ENCODE results near the gene BCL7A. TPM values are rescaled to one million over a fixed set of nuclear protein-coding genes. Genes with fewer than 3 reads are reported as not detected.

The BCL7A gene
- total RNA-seq, 1 experiment from 2014 or later: 18.2 TPM

GRCh38 chr12:122032580-122032979, 10.9 kb downstream of the BCL7A start:
- Histone ChIP-seq H3K56ac (ENCODE audit: insufficient read length, low read depth, low read length) (no peak overlapping the region), H4K91ac (ENCODE audit: insufficient read length, low read depth, low read length) (no peak overlapping the region), H2BK5ac (ENCODE audit: insufficient read length, low read length) (no peak overlapping the region), H2BK20ac (ENCODE audit: low read depth, low read length, poor library complexity, severe bottlenecking) (no peak overlapping the region), H3K18ac (ENCODE audit: insufficient read length, low read depth, low read length) (no peak overlapping the region), H3K4me2 (ENCODE audit: insufficient read depth, insufficient read length, low read length) (no peak overlapping the region), H3K27me3 (ENCODE audit: insufficient read depth, low read length) (no peaks in the 10 kb centered on the region), H3K27ac (ENCODE audit: insufficient read length, low read depth, low read length) (no peak overlapping the region), H2BK12ac (ENCODE audit: insufficient read length, low read depth, low read length) (no peak overlapping the region), H3K23me2 (ENCODE audit: insufficient read length, low read depth, low read length, poor library complexity, severe bottlenecking) (no peaks in the 10 kb centered on the region), H2AFZ (ENCODE audit: low read length) (no peak overlapping the region), H3K4ac (ENCODE audit: low read depth, low read length) (no peak overlapping the region), H3K4me1 (ENCODE audit: insufficient read depth, low read length) (no peaks in the 10 kb centered on the region), H3K79me1 (ENCODE audit: insufficient read depth, low read depth, low read length, poor library complexity, severe bottlenecking) (peaks cover 3% of the 10 kb centered on the region), H2AK5ac (ENCODE audit: insufficient read length, low read length) (no peak overlapping the region), H2BK15ac (ENCODE audit: low read depth, low read length) (no peak overlapping the region), H3K9ac (ENCODE audit: extremely low read depth, insufficient read length, low read length) (no peak overlapping the region), H3K9me3 (ENCODE audit: control insufficient read depth, low read depth, low read length) (no peaks in the 10 kb centered on the region), H4K8ac (replicated peaks; ENCODE audit: insufficient read length, low read depth, low read length) (no peak overlapping the region), H3K14ac (ENCODE audit: insufficient read depth, low read length) (no peak overlapping the region), H3T11ph (ENCODE audit: low read length) (no peak overlapping the region), H3K23ac (ENCODE audit: insufficient read length, low read depth, low read length) (no peak overlapping the region), H2BK120ac (ENCODE audit: low read depth, low read length, poor library complexity, severe bottlenecking) (no peak overlapping the region), H3K79me2 (ENCODE audit: insufficient read depth, low read length) (peaks cover 2% of the 10 kb centered on the region; the same call in 1 of the 2 replicates), H4K5ac (ENCODE audit: insufficient read length, low read depth, low read length) (no peak overlapping the region), H4K20me1 (ENCODE audit: control insufficient read depth, insufficient read depth, insufficient read length) (peaks cover 3% of the 10 kb centered on the region)
- H3K27me3 Mint-ChIP-seq (ENCODE audit: low read depth): no peaks in the 10 kb centered on the region
- H3K36me3 Mint-ChIP-seq (ENCODE audit: insufficient read depth in 1 of 3, low read depth in 3 of 3): peaks cover 17 to 33% (median 24%) of the 10 kb centered on the region in 3 experiments; a peak in 6 of 7 replicates
- no peaks in the 10 kb centered on the region for H3K9me3 Mint-ChIP-seq
- TF ChIP-seq, protein P1, sequence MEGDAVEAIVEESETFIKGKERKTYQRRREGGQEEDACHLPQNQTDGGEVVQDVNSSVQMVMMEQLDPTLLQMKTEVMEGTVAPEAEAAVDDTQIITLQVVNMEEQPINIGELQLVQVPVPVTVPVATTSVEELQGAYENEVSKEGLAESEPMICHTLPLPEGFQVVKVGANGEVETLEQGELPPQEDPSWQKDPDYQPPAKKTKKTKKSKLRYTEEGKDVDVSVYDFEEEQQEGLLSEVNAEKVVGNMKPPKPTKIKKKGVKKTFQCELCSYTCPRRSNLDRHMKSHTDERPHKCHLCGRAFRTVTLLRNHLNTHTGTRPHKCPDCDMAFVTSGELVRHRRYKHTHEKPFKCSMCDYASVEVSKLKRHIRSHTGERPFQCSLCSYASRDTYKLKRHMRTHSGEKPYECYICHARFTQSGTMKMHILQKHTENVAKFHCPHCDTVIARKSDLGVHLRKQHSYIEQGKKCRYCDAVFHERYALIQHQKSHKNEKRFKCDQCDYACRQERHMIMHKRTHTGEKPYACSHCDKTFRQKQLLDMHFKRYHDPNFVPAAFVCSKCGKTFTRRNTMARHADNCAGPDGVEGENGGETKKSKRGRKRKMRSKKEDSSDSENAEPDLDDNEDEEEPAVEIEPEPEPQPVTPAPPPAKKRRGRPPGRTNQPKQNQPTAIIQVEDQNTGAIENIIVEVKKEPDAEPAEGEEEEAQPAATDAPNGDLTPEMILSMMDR (conservative IDR thresholded peaks at IDR 0.05): no peak
- H3K4me1 Mint-ChIP-seq: peaks cover 18 to 22% of the 10 kb centered on the region in 2 experiments
- no peak overlapping the region; a peak in 1 of 7 replicates for H3K27ac Mint-ChIP-seq
- H3K4me3 Mint-ChIP-seq: no peak overlapping the region
- no peak for DNase-seq
- whole genome bisulfite sequencing (ENCODE audit: extremely low coverage, insufficient read length, low lambda C conversion rate): no CpG with 5 or more reads among the region's 11 CpGs

Data from H9 (cell line).